HepG2 (cell line): ENCODE data around the gene FAM222A. TPM values are rescaled to one million over a fixed set of nuclear protein-coding genes. Genes with fewer than 3 reads are reported as not detected.

Source experiments
- ATAC-seq: fragments of 200-7000 bp; cut with Tn5 transposase; 3 replicates; pipeline ENCODE4 v1.9.1; 2020; ENCODE audit warnings: mild to moderate bottlenecking, moderate library complexity
- BruUV-seq: library from RNA; stranded (reverse); fragments of 400-500 nt; replicated peaks from 2 replicates; lab custom pipeline; 2021; lab: Mats Ljungman, UMichigan
- CTCF ChIA-PET: fragments of 300-600 bp; formaldehyde crosslinking; extraction: SDS; loops from one replicate; lab custom pipeline; 2021; ENCODE audit warnings: low total read pairs, inconsistent platforms, low intra/inter-chr PET ratio; lab: Yijun Ruan, JAX
- POLR2A ChIA-PET: fragments of 350-600 bp; sonication (Branson Sonifier 250); formaldehyde crosslinking; loops from one replicate; lab custom pipeline; 2020; ENCODE audit warnings: antibody characterized with exemption, inconsistent platforms; lab: Yijun Ruan, JAX
- DNase-seq: peaks from one replicate; pipeline ENCODE4 v3.0.0-alpha.2; 2015; ENCODE audit warnings: low spot score
- FAIRE-seq: peaks from 3 replicates; lab custom pipeline; 2011; peaks lifted over from hg19 to GRCh38; lab: Jason Lieb, UNC
- H2AFZ ChIP-seq: one replicate; pipeline ENCODE4 v1.6.1; 2011; ENCODE audit warnings: low read length, inconsistent platforms
- H3K27ac ChIP-seq: fragments of 300-600 bp; 3 replicates; pipeline ENCODE4 v1.8.0; 2011; ENCODE audit warnings: mixed run types, mild to moderate bottlenecking, mixed read lengths, low read length, inconsistent platforms; ENCODE audit not compliant: insufficient read depth; ENCODE audit errors: extremely low read length
- H3K27me3 ChIP-seq, 2 experiments: fragments of 200-600 bp in 1 of 2; 2 replicates in 1 of 2; 3 replicates in 1 of 2; pipeline versions ENCODE4 v1.6.0 to v1.8.0; 2011; ENCODE audit warnings: low read length in 2 of 2, mild to moderate bottlenecking in 2 of 2, moderate library complexity in 2 of 2, inconsistent platforms in 1 of 2; ENCODE audit not compliant: insufficient read depth in 2 of 2, control insufficient read depth in 1 of 2
- H3K36me3 ChIP-seq, 2 experiments: fragments of 200-600 bp in 1 of 2; replicated peaks in 1 of 2; 2 replicates in 1 of 2; 3 replicates in 1 of 2; pipeline versions ENCODE4 v1.5.1 to v1.8.0; 2011; ENCODE audit warnings: low read length in 2 of 2, inconsistent platforms in 1 of 2; ENCODE audit not compliant: insufficient read depth in 2 of 2, control insufficient read depth in 1 of 2
- H3K4me1 ChIP-seq: 2 replicates; pipeline ENCODE4 v1.5.1; 2012; ENCODE audit warnings: low read length, inconsistent platforms; ENCODE audit not compliant: insufficient read depth
- H3K4me2 ChIP-seq: 2 replicates; pipeline ENCODE4 v1.6.0; 2011; ENCODE audit warnings: low read depth, low read length, inconsistent platforms
- H3K4me3 ChIP-seq, 3 experiments: fragments of 200-600 bp in 1 of 3; sonication (generic), shearing (Covaris generic) in 1 of 3; replicated peaks in 1 of 3; 2 replicates each; pipeline ENCODE4 v1.5.1; 2011 to 2016; ENCODE audit warnings: low read length in 3 of 3, inconsistent platforms in 2 of 3, low read depth in 2 of 3, mild to moderate bottlenecking in 2 of 3, control low read depth in 1 of 3, mixed read lengths in 1 of 3; ENCODE audit not compliant: insufficient read depth in 1 of 3
- H3K79me2 ChIP-seq: one replicate; pipeline ENCODE4 v1.6.1; 2011; ENCODE audit warnings: low read length, inconsistent platforms; ENCODE audit not compliant: insufficient read depth
- H3K9ac ChIP-seq: 2 replicates; pipeline ENCODE4 v1.6.0; 2011; ENCODE audit warnings: mild to moderate bottlenecking, low read depth, low read length, inconsistent platforms; ENCODE audit not compliant: insufficient read depth
- H3K9me3 ChIP-seq: 2 replicates; pipeline ENCODE4 v1.5.1; 2012; ENCODE audit warnings: mild to moderate bottlenecking, low read length
- H4K20me1 ChIP-seq: 2 replicates; pipeline ENCODE4 v1.6.0; 2011; ENCODE audit warnings: inconsistent platforms, mild to moderate bottlenecking, low read length, moderate library complexity; ENCODE audit not compliant: insufficient read depth
- EEA1 ChIP-seq: sonication (generic); formaldehyde crosslinking; IDR thresholded peaks from 2 replicates; pipeline ENCODE4 v1.5.1; 2020; ENCODE audit warnings: mild to moderate bottlenecking, missing genetic modification reagents, borderline replicate concordance
- FOXC1 ChIP-seq: sonication (generic); formaldehyde crosslinking; IDR thresholded peaks from 2 replicates; pipeline ENCODE4 v1.8.0; 2022; ENCODE audit warnings: mild to moderate bottlenecking, missing genetic modification reagents, borderline replicate concordance
- ZNF781 ChIP-seq: sonication (generic); formaldehyde crosslinking; IDR thresholded peaks from 2 replicates; pipeline ENCODE4 v1.5.1; 2020; ENCODE audit warnings: borderline replicate concordance, mild to moderate bottlenecking, missing genetic modification reagents; ENCODE audit errors: not compliant biosample characterization
- WGBS: methylation state at CpG from one replicate; pipeline ENCODE4 v1.1.6; 2017; ENCODE audit warnings: low lambda C conversion rate; 5-methylcytosine and 5-hydroxymethylcytosine counted together
- in situ Hi-C: cut with HindIII; loops from 2 replicates; pipeline ENCODE4 v1.10.0; 2017; ENCODE audit warnings: low pct_unique_long_range_greater_than_20kb; ENCODE audit not compliant: extremely low pct_ligation_motif_present
- intact Hi-C: fragments of 100-400 bp; cut with micrococcal nuclease; formaldehyde crosslinking; loops from one replicate; pipeline ENCODE4 v1.10.0; 2022; ENCODE audit not compliant: unreplicated experiment
- polyA plus RNA-seq, 8 experiments: library from polyadenylated mRNA; depleted of rRNA in 3 of 8; stranded (reverse) in 7 of 8; unstranded in 1 of 8; fragments of >200 nt; fragmentation: Illumina TruSeq in 4 of 8; extraction: Trizol in 4 of 8; gene quantifications; 2 replicates each; pipeline versions ENCODE4 v1.2.1 to v1.2.3, GENCODE V29; 2011 to 2016; ENCODE audit warnings: low read depth in 4 of 8, missing spikeins in 1 of 8, mixed read lengths in 1 of 8; ENCODE audit not compliant: insufficient read depth in 1 of 8
- total RNA-seq, 5 experiments: library from RNA; depleted of rRNA; stranded (reverse); fragments of >200 nt; fragmentation: Illumina TruSeq; extraction: Trizol; gene quantifications; 2 replicates each; pipeline ENCODE4 v1.2.3, GENCODE V29; 2016; ENCODE audit warnings: low read depth in 1 of 5
- TF ChIP-seq, protein P1 (sequence below): sonication (generic); formaldehyde crosslinking; IDR thresholded peaks from 2 replicates; pipeline ENCODE4 v1.4.0; 2020; ENCODE audit warnings: missing genetic modification reagents
- TF ChIP-seq, protein P2 (sequence below): IDR thresholded peaks from 2 replicates; pipeline ENCODE4 v1.6.1; 2016; ENCODE audit warnings: missing biosample characterization, missing genetic modification reagents, low read depth
- TF ChIP-seq, protein P3 (sequence below): sonication (generic); formaldehyde crosslinking; IDR thresholded peaks from 2 replicates; pipeline ENCODE4 v1.5.1; 2020; ENCODE audit warnings: mild to moderate bottlenecking, moderate library complexity, missing genetic modification reagents

FAM222A gene
- total and polyA plus RNA-seq, 2 of the 13 experiments (the other 11 are each of a cell fraction or from before 2014, with no cell fraction given), result 2.7 to 9.6 TPM

DNA sequence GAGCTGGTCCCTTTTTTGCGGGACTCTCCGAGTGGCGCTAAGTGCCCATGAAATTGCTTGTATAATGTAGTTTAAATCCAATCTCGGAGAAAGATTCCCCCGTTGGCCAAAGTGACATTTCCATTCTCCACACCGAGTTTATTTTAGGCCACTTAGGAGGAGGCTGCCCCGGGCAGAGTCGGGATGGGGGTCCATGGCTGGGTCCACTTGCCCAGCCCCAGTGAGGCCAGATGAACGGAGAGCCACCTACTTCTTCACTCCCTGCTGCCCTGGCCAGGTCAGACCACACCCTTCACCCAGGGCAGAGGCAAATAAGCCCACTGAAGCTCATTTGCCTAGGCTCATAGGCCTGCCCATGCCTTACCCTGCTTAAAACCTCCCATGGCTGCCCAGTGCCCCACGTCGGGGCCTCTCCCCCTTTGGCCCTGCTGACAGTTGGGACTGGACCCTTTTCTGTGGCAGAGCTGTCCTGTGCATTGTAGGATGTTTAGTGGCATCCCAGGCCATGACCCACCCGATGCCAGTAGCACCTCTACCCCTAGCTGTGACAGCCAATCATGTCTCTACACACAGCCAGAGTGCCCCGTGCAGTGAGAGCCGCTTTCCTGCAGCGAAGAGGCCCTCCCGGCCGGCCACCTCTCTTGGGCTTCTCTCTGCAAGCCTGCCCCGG lies 51.3 kb downstream of the FAM222A start:
- peaks cover 1 to 17% of the 10 kb centered on the region in 2 experiments; a peak in 2 of 5 replicates for H3K36me3 ChIP-seq
- in situ Hi-C loops (no loop called here), intact Hi-C loops (no loop called here)
- H4K20me1 ChIP-seq, result no peaks in the 10 kb centered on the region
- no peak overlapping the region for H3K9ac ChIP-seq
- no peaks in the 10 kb centered on the region for H3K27me3 ChIP-seq
- H3K4me2 ChIP-seq, result no peak overlapping the region
- 93% methylated on average over 15 of the region's 18 CpGs for WGBS
- H3K9me3 ChIP-seq, result no peaks in the 10 kb centered on the region
- no TSS peak for BruUV-seq
- CTCF ChIA-PET, result interaction anchor here (0.9 kb wide), 1 partner anchor 53 kb away, joined by 3 read pairs; no protein-coding TSS in a partner anchor
- ATAC-seq (no peak), FAIRE-seq (no peak)
- H3K4me1 ChIP-seq, result peaks cover 13% of the 10 kb centered on the region
- TF ChIP-seq ZNF781 (CRISPR knock-in tag) (no peak), EEA1 (no peak), FOXC1 (CRISPR knock-in tag) (no peak)
- TF ChIP-seq, protein P1, sequence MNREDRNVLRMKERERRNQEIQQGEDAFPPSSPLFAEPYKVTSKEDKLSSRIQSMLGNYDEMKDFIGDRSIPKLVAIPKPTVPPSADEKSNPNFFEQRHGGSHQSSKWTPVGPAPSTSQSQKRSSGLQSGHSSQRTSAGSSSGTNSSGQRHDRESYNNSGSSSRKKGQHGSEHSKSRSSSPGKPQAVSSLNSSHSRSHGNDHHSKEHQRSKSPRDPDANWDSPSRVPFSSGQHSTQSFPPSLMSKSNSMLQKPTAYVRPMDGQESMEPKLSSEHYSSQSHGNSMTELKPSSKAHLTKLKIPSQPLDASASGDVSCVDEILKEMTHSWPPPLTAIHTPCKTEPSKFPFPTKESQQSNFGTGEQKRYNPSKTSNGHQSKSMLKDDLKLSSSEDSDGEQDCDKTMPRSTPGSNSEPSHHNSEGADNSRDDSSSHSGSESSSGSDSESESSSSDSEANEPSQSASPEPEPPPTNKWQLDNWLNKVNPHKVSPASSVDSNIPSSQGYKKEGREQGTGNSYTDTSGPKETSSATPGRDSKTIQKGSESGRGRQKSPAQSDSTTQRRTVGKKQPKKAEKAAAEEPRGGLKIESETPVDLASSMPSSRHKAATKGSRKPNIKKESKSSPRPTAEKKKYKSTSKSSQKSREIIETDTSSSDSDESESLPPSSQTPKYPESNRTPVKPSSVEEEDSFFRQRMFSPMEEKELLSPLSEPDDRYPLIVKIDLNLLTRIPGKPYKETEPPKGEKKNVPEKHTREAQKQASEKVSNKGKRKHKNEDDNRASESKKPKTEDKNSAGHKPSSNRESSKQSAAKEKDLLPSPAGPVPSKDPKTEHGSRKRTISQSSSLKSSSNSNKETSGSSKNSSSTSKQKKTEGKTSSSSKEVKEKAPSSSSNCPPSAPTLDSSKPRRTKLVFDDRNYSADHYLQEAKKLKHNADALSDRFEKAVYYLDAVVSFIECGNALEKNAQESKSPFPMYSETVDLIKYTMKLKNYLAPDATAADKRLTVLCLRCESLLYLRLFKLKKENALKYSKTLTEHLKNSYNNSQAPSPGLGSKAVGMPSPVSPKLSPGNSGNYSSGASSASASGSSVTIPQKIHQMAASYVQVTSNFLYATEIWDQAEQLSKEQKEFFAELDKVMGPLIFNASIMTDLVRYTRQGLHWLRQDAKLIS (CRISPR knock-in tag), result no peak
- TF ChIP-seq, protein P2, sequence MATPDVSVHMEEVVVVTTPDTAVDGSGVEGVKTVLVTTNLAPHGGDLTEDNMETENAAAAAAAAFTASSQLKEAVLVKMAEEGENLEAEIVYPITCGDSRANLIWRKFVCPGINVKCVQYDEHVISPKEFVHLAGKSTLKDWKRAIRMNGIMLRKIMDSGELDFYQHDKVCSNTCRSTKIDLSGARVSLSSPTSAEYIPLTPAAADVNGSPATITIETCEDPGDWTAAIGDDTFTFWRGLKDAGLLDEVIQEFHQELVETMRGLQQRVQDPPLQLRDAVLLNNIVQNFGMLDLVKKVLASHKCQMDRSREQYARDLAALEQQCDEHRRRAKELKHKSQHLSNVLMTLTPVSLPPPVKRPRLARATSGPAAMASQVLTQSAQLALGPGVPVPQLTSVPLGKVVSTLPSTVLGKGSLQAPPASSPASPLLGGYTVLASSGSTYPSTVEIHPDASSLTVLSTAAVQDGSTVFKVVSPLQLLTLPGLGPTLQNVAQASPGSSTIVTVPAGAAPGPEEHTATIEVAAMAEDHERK, result no peak
- TF ChIP-seq, protein P3, sequence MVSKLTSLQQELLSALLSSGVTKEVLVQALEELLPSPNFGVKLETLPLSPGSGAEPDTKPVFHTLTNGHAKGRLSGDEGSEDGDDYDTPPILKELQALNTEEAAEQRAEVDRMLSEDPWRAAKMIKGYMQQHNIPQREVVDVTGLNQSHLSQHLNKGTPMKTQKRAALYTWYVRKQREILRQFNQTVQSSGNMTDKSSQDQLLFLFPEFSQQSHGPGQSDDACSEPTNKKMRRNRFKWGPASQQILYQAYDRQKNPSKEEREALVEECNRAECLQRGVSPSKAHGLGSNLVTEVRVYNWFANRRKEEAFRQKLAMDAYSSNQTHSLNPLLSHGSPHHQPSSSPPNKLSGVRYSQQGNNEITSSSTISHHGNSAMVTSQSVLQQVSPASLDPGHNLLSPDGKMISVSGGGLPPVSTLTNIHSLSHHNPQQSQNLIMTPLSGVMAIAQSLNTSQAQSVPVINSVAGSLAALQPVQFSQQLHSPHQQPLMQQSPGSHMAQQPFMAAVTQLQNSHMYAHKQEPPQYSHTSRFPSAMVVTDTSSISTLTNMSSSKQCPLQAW (CRISPR knock-in tag), result no peak
- TF ChIP-seq, all 625 proteins: peak for 0
- Histone ChIP-seq H3K79me2 (no peaks in the 10 kb centered on the region), H3K4me3 (no peak overlapping the region), H3K27ac (no peak overlapping the region), H2AFZ (no peak overlapping the region)
- DNase-seq, result no peak
- POLR2A ChIA-PET, result interaction anchor here (1.2 kb wide), 1 partner anchor 8 kb away, joined by 3 read pairs; no protein-coding TSS in a partner anchor
